ENCODE measurements around the gene MAP3K1.

The MAP3K1 gene

GRCh38 chr5:56898213-56898612, 82.9 kb downstream of the MAP3K1 start (continued):
- no peak for TF ChIP-seq HIC1 (tag by site-specific recombination; IDR thresholded peaks at IDR 0.05)
- TF ChIP-seq EGR2 (tag by site-specific recombination; IDR thresholded peaks at IDR 0.05; ENCODE audit: low read depth) = no peak
- TF ChIP-seq ZNF449 (tag by site-specific recombination; IDR thresholded peaks at IDR 0.05) = no peak
- TF ChIP-seq SCRT1 (tag by site-specific recombination; IDR thresholded peaks at IDR 0.05; ENCODE audit: borderline replicate concordance) = no peak

GRCh38 chr5:56900395-56900794, 85.0 kb downstream of the MAP3K1 start:
- no peak overlapping the region for H3K4me3 ChIP-seq (ENCODE audit: low read depth, low read length)
- H3K4me1 ChIP-seq (ENCODE audit: control insufficient read depth, insufficient read depth, low read length) = no peaks in the 10 kb centered on the region
- TF ChIP-seq ZNF157 (tag by site-specific recombination; IDR thresholded peaks at IDR 0.05) (no peak), ZBTB11 (tag by site-specific recombination; conservative IDR thresholded peaks at IDR 0.05; ENCODE audit: low read depth) (no peak), ZNF585B (tag by site-specific recombination; IDR thresholded peaks at IDR 0.05) (no peak), REST (tag by site-specific recombination; IDR thresholded peaks at IDR 0.05) (no peak), TRIM28 (IDR thresholded peaks at IDR 0.05; ENCODE audit: borderline replicate concordance, low read length) (no peak), ZNF354C (tag by site-specific recombination; IDR thresholded peaks at IDR 0.05; ENCODE audit: borderline replicate concordance, low read depth) (no peak), ZNF24 (tag by site-specific recombination; IDR thresholded peaks at IDR 0.05) (no peak), ZBTB48 (tag by site-specific recombination; IDR thresholded peaks at IDR 0.05) (no peak), ZNF626 (tag by site-specific recombination; IDR thresholded peaks at IDR 0.05) (no peak), ZNF23 (tag by site-specific recombination; IDR thresholded peaks at IDR 0.05; ENCODE audit: borderline replicate concordance) (no peak), ZNF211 (tag by site-specific recombination; IDR thresholded peaks at IDR 0.05; ENCODE audit: low read depth) (no peak), ZNF521 (tag by site-specific recombination; IDR thresholded peaks at IDR 0.05) (no peak), ZNF140 (tag by site-specific recombination; IDR thresholded peaks at IDR 0.05) (no peak), BCL11B (tag by site-specific recombination; IDR thresholded peaks at IDR 0.05; ENCODE audit: low read depth) (no peak), ZNF776 (tag by site-specific recombination; IDR thresholded peaks at IDR 0.05; ENCODE audit: borderline replicate concordance) (no peak), ZNF266 (tag by site-specific recombination; IDR thresholded peaks at IDR 0.05; ENCODE audit: low read depth) (no peak), ZNF747 (tag by site-specific recombination; IDR thresholded peaks at IDR 0.05) (no peak), ZNF292 (tag by site-specific recombination; IDR thresholded peaks at IDR 0.05; ENCODE audit: borderline replicate concordance, low read depth) (no peak), SCRT1 (tag by site-specific recombination; IDR thresholded peaks at IDR 0.05; ENCODE audit: borderline replicate concordance) (no peak), ZNF777 (tag by site-specific recombination; IDR thresholded peaks at IDR 0.05; ENCODE audit: borderline replicate concordance) (no peak)
- H3K27ac ChIP-seq (ENCODE audit: extremely low read depth, low read depth, low read length) = no peak overlapping the region
- H3K9me3 ChIP-seq (ENCODE audit: control insufficient read depth, insufficient read depth, low read depth, low read length) = no peaks in the 10 kb centered on the region
- H3K36me3 ChIP-seq (ENCODE audit: control insufficient read depth in 2 of 2, insufficient read depth in 1 of 2, low read length in 2 of 2) = no peaks in the 10 kb centered on the region
- ChIA-PET POLR2A (no interaction called here), CTCF (interaction anchor here (0.5 to 3.7 kb wide), 33 partner anchors 9 to 965 kb away, joined by 3 to 44 read pairs (median 4); partner anchors contain the start of gene SETD9)
